ENCODE measurements around the gene TARS2. TPM values are rescaled to one million over a fixed set of nuclear protein-coding genes. Genes with fewer than 3 reads are reported as not detected.

Gene TARS2
- total RNA-seq, 1 experiment from 2014 or later = 42.9 TPM

- H3K27me3 Mint-ChIP-seq (ENCODE audit: low read depth) = peaks cover 32% of the 10 kb centered on the region
- TF ChIP-seq USF2 (CRISPR knock-in tag; IDR thresholded peaks at IDR 0.05) = no peak
- TF ChIP-seq ZNF281 (CRISPR knock-in tag; IDR thresholded peaks at IDR 0.05) = no peak
- TF ChIP-seq ATF3 (CRISPR knock-in tag; conservative IDR thresholded peaks at IDR 0.05) = no peak
- ChIA-PET POLR2A (interaction anchor here (1.2 kb wide), 1 partner anchor 14 kb away, joined by 3 read pairs; no protein-coding TSS in a partner anchor), CTCF (interaction anchor here (0.9 to 1.2 kb wide), 2 partner anchors 9 to 359 kb away, joined by 3 read pairs; no protein-coding TSS in a partner anchor)
- H3K4me3 Mint-ChIP-seq = no peak overlapping the region
- no peaks in the 10 kb centered on the region for H3K9me3 Mint-ChIP-seq
- H3K27ac Mint-ChIP-seq = no peak overlapping the region
- DNase-seq (ENCODE audit: low spot score) (no peak), ATAC-seq (no peak)
- no peaks in the 10 kb centered on the region for H3K36me3 Mint-ChIP-seq
- H3K4me1 Mint-ChIP-seq = peaks cover 9% of the 10 kb centered on the region
These were observed 58.3 kb downstream of the TARS2 start for GRCh38 chr1:150545486-150546032.

- Mint-ChIP-seq H3K9me3 (no peaks in the 10 kb centered on the region), H3K27ac (no peak overlapping the region), H3K27me3 (ENCODE audit: low read depth) (peaks cover 41% of the 10 kb centered on the region), H3K4me3 (no peak overlapping the region), H3K36me3 (no peaks in the 10 kb centered on the region), H3K4me1 (peaks cover 13% of the 10 kb centered on the region)
- ChIA-PET POLR2A (no interaction called here), CTCF (interaction anchor here (0.9 to 1.2 kb wide), 3 partner anchors 9 to 359 kb away, joined by 3 read pairs; no protein-coding TSS in a partner anchor)
- ATAC-seq = no peak
- no peak for DNase-seq (ENCODE audit: low spot score)
- no peak for TF ChIP-seq ERG (CRISPR knock-in tag; IDR thresholded peaks at IDR 0.05)
- TF ChIP-seq ATF3 (CRISPR knock-in tag; conservative IDR thresholded peaks at IDR 0.05) = no peak
- no peak for TF ChIP-seq NR3C1 (CRISPR knock-in tag; conservative IDR thresholded peaks at IDR 0.05; ENCODE audit: low read depth)
- no peak for TF ChIP-seq FOXJ3 (CRISPR knock-in tag; IDR thresholded peaks at IDR 0.05; ENCODE audit: borderline replicate concordance)
- TF ChIP-seq MYBL2 (CRISPR knock-in tag; IDR thresholded peaks at IDR 0.05) = no peak
- no peak for TF ChIP-seq ELF4 (CRISPR knock-in tag; IDR thresholded peaks at IDR 0.05; ENCODE audit: low read depth)
- TF ChIP-seq SP1 (CRISPR knock-in tag; conservative IDR thresholded peaks at IDR 0.05) = no peak
- no peak for TF ChIP-seq TP53 (CRISPR knock-in tag; IDR thresholded peaks at IDR 0.05)
- no peak for TF ChIP-seq ZMAT4 (CRISPR knock-in tag; IDR thresholded peaks at IDR 0.05)
These were observed 59.2 kb downstream of the TARS2 start for GRCh38 chr1:150546294-150546937.

GRCh38 chr1:150548324-150548631 lies 61.1 kb downstream of the TARS2 start:
- Mint-ChIP-seq H3K4me1 (peaks cover 25% of the 10 kb centered on the region), H3K4me3 (peak overlapping the region; percentile 71), H3K27me3 (ENCODE audit: low read depth) (peaks cover 43% of the 10 kb centered on the region), H3K9me3 (no peaks in the 10 kb centered on the region), H3K36me3 (no peaks in the 10 kb centered on the region), H3K27ac (no peak overlapping the region)
- ChIA-PET CTCF (interaction anchor here (1.8 to 8.2 kb wide), 3 partner anchors 12 to 32 kb away, joined by 5 to 124 read pairs (median 97); no protein-coding TSS in a partner anchor), POLR2A (interaction anchor here (1.1 to 1.2 kb wide), 2 partner anchors 33 to 184 kb away, joined by 3 to 5 read pairs; partner anchors contain the start of genes FALEC and RPRD2)
- DNase-seq (ENCODE audit: low spot score) (no peak), ATAC-seq (no peak)
- no peak for TF ChIP-seq PRDM15 (CRISPR knock-in tag; IDR thresholded peaks at IDR 0.05)
- no peak for TF ChIP-seq SMAD3 (CRISPR knock-in tag; IDR thresholded peaks at IDR 0.05; ENCODE audit: borderline replicate concordance)
- no peak for TF ChIP-seq CDX4 (CRISPR knock-in tag; IDR thresholded peaks at IDR 0.05; ENCODE audit: borderline replicate concordance)
- no peak for TF ChIP-seq ZNF263 (CRISPR knock-in tag; IDR thresholded peaks at IDR 0.05; ENCODE audit: low read depth)
- no peak for TF ChIP-seq NR3C1 (CRISPR knock-in tag; conservative IDR thresholded peaks at IDR 0.05; ENCODE audit: low read depth)
- no peak for TF ChIP-seq TP53 (CRISPR knock-in tag; IDR thresholded peaks at IDR 0.05)
- TF ChIP-seq E2F4 (CRISPR knock-in tag; IDR thresholded peaks at IDR 0.05; ENCODE audit: borderline replicate concordance, low read depth) = no peak

Measured in WTC11 (cell line).